ENCODE measurements around the gene PSORS1C1. TPM values are rescaled to one million over a fixed set of nuclear protein-coding genes. Genes with fewer than 3 reads are reported as not detected.
"Not testable (repeated sequence)": the region's sequence is repeated elsewhere in the genome, so short reads cannot be mapped to it uniquely, and the experiment has no call there.

The PSORS1C1 gene
- total and polyA plus RNA-seq, 7 experiments from 2014 or later, result not detected

DNA sequence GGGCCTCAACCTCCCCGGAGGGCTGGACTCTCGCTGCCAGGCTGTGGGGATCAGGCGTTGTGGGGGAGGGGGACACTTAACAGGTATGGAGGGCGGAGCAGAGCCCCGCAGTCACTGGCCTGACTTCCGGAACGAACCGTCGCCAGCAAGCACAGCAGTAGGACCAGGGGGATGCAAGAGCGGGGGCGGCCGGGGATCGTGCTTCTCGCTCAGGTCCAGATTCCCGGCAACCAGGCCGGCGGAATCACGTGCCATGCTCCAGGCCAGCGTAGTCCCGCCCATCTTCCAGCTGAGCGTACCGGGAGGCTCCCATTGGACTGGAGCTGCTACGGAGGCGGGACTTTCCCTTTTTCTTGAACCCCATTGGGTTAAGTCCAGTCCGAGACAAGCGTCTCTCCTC lies 65.9 kb downstream of the PSORS1C1 start:
- H3K27ac Mint-ChIP-seq, result peak overlapping the region in 8 of 9 donors; percentile 29 to 91 (median 64)
- H3K27ac ChIP-seq (ENCODE audit: low read depth, low read length), result peak overlapping the region; percentile 63

DNA sequence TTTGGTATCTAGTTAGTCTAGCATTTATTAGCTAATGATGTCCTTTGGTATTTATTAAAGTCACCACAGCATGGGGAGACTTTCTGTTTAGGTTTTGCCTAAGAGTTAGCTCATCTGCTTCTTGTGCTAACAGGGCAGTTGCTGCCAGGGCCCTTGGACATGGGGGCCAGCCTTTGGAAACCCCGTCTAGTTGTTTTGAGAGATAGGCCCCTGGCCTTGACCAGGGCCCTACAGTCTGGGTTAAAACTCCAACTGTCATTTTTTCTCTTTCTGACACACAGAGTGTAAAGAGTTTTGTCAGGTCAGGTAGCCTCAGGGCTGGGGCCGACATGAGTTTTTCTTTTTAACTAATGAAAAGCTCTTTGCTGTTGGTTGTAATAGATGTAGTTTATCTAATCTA lies 68.7 kb downstream of the PSORS1C1 start:
- H3K27me3 Mint-ChIP-seq; H3K27ac ChIP-seq (ENCODE audit: low read depth, low read length); ATAC-seq; H3K36me3 ChIP-seq (ENCODE audit: control insufficient read depth in 2 of 3, insufficient read depth in 3 of 3, low read length in 3 of 3); H3K4me3 Mint-ChIP-seq; H3K36me3 Mint-ChIP-seq; H3K27me3 ChIP-seq (ENCODE audit: control insufficient read depth in 2 of 2, insufficient read depth in 2 of 2, low read length in 2 of 2); H3K27ac Mint-ChIP-seq; intact Hi-C loops (cut with micrococcal nuclease); DNase-seq; H3K4me3 ChIP-seq (ENCODE audit: low read length); H3K4me1 ChIP-seq (ENCODE audit: control insufficient read depth in 2 of 2, insufficient read depth in 2 of 2, low read length in 2 of 2); H3K9me3 Mint-ChIP-seq; POLR2A ChIA-PET; H3K9me3 ChIP-seq (ENCODE audit: control insufficient read depth in 2 of 3, low read length in 3 of 3); CTCF ChIA-PET: not testable (repeated sequence)
- peaks cover 0 to 22% (median 4%) of the 10 kb centered on the region in 7 donors for H3K4me1 Mint-ChIP-seq

More for the DNA sequence above, 65.9 kb downstream of the PSORS1C1 start:
- intact Hi-C loops (cut with micrococcal nuclease), result loop anchor here in 1 of 2 donors (1.0 kb wide), 1 partner anchor 22 kb away; the partner anchor contains the start of gene TCF19
- H3K4me1 ChIP-seq (ENCODE audit: control insufficient read depth in 2 of 2, insufficient read depth in 2 of 2, low read length in 2 of 2), result peaks cover 0 to 4% of the 10 kb centered on the region in 2 donors
- H3K4me1 Mint-ChIP-seq, result peaks cover 0 to 17% (median 8%) of the 10 kb centered on the region in 7 donors
- peaks cover 0 to 1% (median 0%) of the 10 kb centered on the region in 11 donors for H3K9me3 Mint-ChIP-seq
- no peaks in the 10 kb centered on the region for H3K9me3 ChIP-seq (ENCODE audit: control insufficient read depth in 2 of 3, low read length in 3 of 3)
- H3K36me3 Mint-ChIP-seq, result no peaks in the 10 kb centered on the region
- no peaks in the 10 kb centered on the region for H3K36me3 ChIP-seq (ENCODE audit: control insufficient read depth in 2 of 3, insufficient read depth in 3 of 3, low read length in 3 of 3)
- DNase-seq (peak in 7 of 9 donors; percentile 49 to 69 (median 59)), ATAC-seq (peak; percentile 100)
- H3K27me3 Mint-ChIP-seq, result no peaks in the 10 kb centered on the region
- peak overlapping the region; percentile 69 to 92 (median 83) for H3K4me3 Mint-ChIP-seq
- POLR2A ChIA-PET, result interaction anchor here (0.6 to 2.5 kb wide), 2 partner anchors 17 to 340 kb away, joined by 3 to 13 read pairs; no protein-coding TSS in a partner anchor
- H3K4me3 ChIP-seq (ENCODE audit: low read length), result peak overlapping the region; percentile 64
- no peaks in the 10 kb centered on the region for H3K27me3 ChIP-seq (ENCODE audit: control insufficient read depth in 2 of 2, insufficient read depth in 2 of 2, low read length in 2 of 2)
- CTCF ChIA-PET, result no interaction called here

DNA sequence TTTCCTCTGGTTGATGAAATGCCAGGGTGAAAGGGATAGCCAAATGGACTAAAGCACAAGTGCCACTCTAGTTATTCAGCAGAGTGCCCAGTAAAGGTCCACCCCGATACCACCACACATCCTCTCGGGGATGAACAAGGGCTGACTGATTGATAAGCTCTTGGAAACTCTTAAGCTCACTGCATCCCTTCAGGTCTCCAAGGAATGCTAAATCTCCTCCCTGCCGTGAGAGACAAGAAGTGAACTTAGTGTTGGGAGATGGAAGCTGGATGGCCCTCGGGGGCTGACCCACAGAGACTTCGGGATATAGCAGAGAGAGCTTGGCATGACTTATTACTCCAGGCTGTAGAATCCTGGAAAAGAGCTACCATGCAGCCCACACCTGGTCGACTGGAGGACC lies 69.3 kb downstream of the PSORS1C1 start:
- H3K9me3 Mint-ChIP-seq; H3K4me3 Mint-ChIP-seq; H3K9me3 ChIP-seq (ENCODE audit: control insufficient read depth in 2 of 3, low read length in 3 of 3); DNase-seq; POLR2A ChIA-PET; H3K4me3 ChIP-seq (ENCODE audit: low read length); intact Hi-C loops (cut with micrococcal nuclease); H3K27ac ChIP-seq (ENCODE audit: low read depth, low read length); H3K27me3 ChIP-seq (ENCODE audit: control insufficient read depth in 2 of 2, insufficient read depth in 2 of 2, low read length in 2 of 2); H3K27me3 Mint-ChIP-seq; ATAC-seq; H3K36me3 Mint-ChIP-seq; H3K4me1 ChIP-seq (ENCODE audit: control insufficient read depth in 2 of 2, insufficient read depth in 2 of 2, low read length in 2 of 2); H3K36me3 ChIP-seq (ENCODE audit: control insufficient read depth in 2 of 3, insufficient read depth in 3 of 3, low read length in 3 of 3); H3K27ac Mint-ChIP-seq: not testable (repeated sequence)
- CTCF ChIA-PET, result interaction anchor here (0.6 kb wide), 1 partner anchor 214 kb away, joined by 3 read pairs; no protein-coding TSS in a partner anchor
- peaks cover 0 to 18% (median under 1%) of the 10 kb centered on the region in 7 donors for H3K4me1 Mint-ChIP-seq

DNA sequence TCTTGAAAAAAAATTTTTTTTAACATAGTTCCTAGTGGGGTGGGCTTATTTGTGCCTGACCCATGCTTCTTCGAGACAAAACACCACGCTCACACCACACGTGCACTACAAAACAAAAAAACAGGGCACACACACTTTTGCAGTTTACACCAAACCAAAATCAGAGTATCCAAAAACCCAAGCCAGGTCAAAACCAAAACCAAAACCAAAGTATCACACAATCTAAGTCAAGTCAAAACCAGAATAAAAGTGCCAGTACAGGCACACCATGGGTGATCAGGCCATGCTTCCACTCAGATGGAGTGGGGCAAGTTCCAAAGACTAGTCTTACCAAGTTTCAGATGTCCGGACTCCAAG lies 71.1 kb downstream of the PSORS1C1 start:
- POLR2A ChIA-PET; H3K4me1 ChIP-seq (ENCODE audit: control insufficient read depth in 2 of 2, insufficient read depth in 2 of 2, low read length in 2 of 2): not testable (repeated sequence)

DNA sequence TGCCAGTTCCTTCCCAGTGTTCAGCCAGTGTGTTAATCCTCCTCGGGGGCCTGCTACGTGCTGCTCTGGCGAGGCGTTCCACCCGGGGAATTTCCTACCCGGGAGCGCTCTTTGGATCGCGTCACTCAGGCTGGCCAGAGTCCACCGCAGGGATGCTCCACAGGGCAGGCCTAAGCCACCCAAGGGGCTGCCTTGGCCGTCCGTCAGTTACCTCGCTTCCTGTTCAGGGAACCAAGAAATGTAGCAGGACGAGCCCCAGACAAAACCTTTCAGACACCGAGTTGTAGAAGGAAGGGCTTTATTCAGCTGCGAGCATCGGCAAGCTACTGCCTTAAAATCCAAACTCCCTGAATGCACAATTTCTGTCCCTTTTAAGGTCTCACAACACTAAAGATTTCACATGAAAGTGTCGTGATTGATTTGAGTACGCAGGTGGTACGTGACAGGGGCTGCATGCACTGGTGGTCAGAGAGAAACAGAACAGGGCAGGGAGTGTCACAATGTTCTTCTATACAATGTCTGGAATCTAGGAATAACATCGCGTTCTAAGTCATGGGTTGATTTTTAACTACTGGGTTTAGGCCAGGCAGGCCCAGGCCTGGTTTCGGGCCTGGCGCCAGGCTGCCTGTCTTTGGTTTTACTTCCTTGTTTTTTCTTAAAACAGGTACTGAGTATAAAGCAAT lies 71.6 kb downstream of the PSORS1C1 start:
- Histone ChIP-seq H3K4me3 (ENCODE audit: low read length) (no peak overlapping the region), H3K27ac (ENCODE audit: low read depth, low read length) (no peak overlapping the region), H3K36me3 (ENCODE audit: control insufficient read depth in 2 of 3, insufficient read depth in 3 of 3, low read length in 3 of 3) (no peaks in the 10 kb centered on the region), H3K27me3 (ENCODE audit: control insufficient read depth in 2 of 2, insufficient read depth in 2 of 2, low read length in 2 of 2) (no peaks in the 10 kb centered on the region), H3K9me3 (ENCODE audit: control insufficient read depth in 2 of 3, low read length in 3 of 3) (no peaks in the 10 kb centered on the region), H3K4me1 (ENCODE audit: control insufficient read depth in 2 of 2, insufficient read depth in 2 of 2, low read length in 2 of 2) (no peaks in the 10 kb centered on the region)
- Mint-ChIP-seq H3K4me3 (no peak overlapping the region), H3K9me3 (peaks cover 0 to 1% (median 0%) of the 10 kb centered on the region in 11 donors), H3K36me3 (no peaks in the 10 kb centered on the region), H3K27ac (peak overlapping the region in 1 of 9 donors; percentile 32), H3K27me3 (no peaks in the 10 kb centered on the region), H3K4me1 (peaks cover 0 to 14% (median 0%) of the 10 kb centered on the region in 7 donors)
- no peak for ATAC-seq
- ChIA-PET POLR2A (no interaction called here), CTCF (no interaction called here)
- no peak for DNase-seq
- intact Hi-C loops (cut with micrococcal nuclease), result no loop called here

More for the DNA sequence above, 71.1 kb downstream of the PSORS1C1 start:
- H3K36me3 Mint-ChIP-seq; H3K9me3 Mint-ChIP-seq; ATAC-seq; H3K27ac ChIP-seq (ENCODE audit: low read depth, low read length); H3K36me3 ChIP-seq (ENCODE audit: control insufficient read depth in 2 of 3, insufficient read depth in 3 of 3, low read length in 3 of 3); intact Hi-C loops (cut with micrococcal nuclease); H3K27me3 ChIP-seq (ENCODE audit: control insufficient read depth in 2 of 2, insufficient read depth in 2 of 2, low read length in 2 of 2); H3K4me3 Mint-ChIP-seq; CTCF ChIA-PET; H3K9me3 ChIP-seq (ENCODE audit: control insufficient read depth in 2 of 3, low read length in 3 of 3); H3K27ac Mint-ChIP-seq; H3K4me3 ChIP-seq (ENCODE audit: low read length); DNase-seq; H3K27me3 Mint-ChIP-seq: not testable (repeated sequence)
- H3K4me1 Mint-ChIP-seq, result peaks cover 0 to 14% (median 0%) of the 10 kb centered on the region in 7 donors

DNA sequence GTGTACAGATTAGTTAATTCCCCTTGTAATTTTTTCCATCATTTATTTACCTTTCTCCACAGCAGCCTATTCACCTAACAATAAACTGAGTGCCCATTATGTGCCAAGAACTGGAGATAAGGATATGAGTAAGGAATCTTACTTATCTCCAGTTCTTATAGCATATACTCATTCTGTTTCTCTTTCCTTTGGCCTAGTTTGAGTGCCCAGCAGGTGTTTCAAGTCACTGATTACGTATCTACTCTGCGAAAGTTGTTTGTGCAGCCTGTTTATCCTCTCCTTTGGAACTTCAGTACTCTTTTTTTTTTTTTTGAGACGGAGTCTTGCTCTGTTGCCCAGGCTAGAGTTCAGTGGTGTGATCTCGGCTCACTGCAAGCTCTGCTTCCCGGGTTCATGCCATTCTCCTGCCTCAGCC lies 73.2 kb downstream of the PSORS1C1 start:
- CTCF ChIA-PET, result no interaction called here
- H3K9me3 ChIP-seq (ENCODE audit: control insufficient read depth in 2 of 3, low read length in 3 of 3), result no peaks in the 10 kb centered on the region

DNA sequence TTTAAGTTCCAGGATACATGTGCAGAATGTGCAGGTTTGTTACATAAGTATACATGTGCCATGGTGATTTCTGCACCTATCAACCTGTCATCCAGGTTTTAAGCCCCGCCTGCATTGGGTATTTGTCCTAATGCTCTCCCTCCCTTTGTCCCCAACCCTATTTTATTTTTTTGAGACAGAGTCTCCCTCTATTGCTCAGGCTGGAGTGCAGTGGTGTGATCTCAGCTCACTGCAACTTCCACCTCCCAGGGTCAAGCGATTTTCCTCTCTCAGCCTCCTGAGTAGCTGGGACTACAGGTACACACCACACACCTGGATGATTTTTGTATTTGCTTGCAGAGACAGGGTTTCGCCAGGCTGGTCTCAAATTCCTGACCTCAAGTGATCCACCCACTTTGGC lies 74.6 kb downstream of the PSORS1C1 start:
- H3K27me3 ChIP-seq (ENCODE audit: control insufficient read depth in 2 of 2, insufficient read depth in 2 of 2, low read length in 2 of 2); H3K27me3 Mint-ChIP-seq; H3K4me3 ChIP-seq (ENCODE audit: low read length); H3K4me1 ChIP-seq (ENCODE audit: control insufficient read depth in 2 of 2, insufficient read depth in 2 of 2, low read length in 2 of 2); H3K9me3 Mint-ChIP-seq; intact Hi-C loops (cut with micrococcal nuclease); DNase-seq; H3K36me3 ChIP-seq (ENCODE audit: control insufficient read depth in 2 of 3, insufficient read depth in 3 of 3, low read length in 3 of 3); H3K9me3 ChIP-seq (ENCODE audit: control insufficient read depth in 2 of 3, low read length in 3 of 3); H3K4me3 Mint-ChIP-seq; H3K27ac ChIP-seq (ENCODE audit: low read depth, low read length); POLR2A ChIA-PET; ATAC-seq; H3K27ac Mint-ChIP-seq; H3K36me3 Mint-ChIP-seq: not testable (repeated sequence)
- CTCF ChIA-PET, result interaction anchor here (0.7 kb wide), 1 partner anchor 120 kb away, joined by 4 read pairs; no protein-coding TSS in a partner anchor
- H3K4me1 Mint-ChIP-seq, result peaks cover under 1 to 16% (median 3%) of the 10 kb centered on the region in 7 donors

More for the DNA sequence above, 73.2 kb downstream of the PSORS1C1 start:
- POLR2A ChIA-PET, result no interaction called here
- H3K27ac Mint-ChIP-seq, result no peak overlapping the region
- ATAC-seq, result no peak
- Histone ChIP-seq H3K36me3 (ENCODE audit: control insufficient read depth in 2 of 3, insufficient read depth in 3 of 3, low read length in 3 of 3) (no peaks in the 10 kb centered on the region), H3K4me3 (ENCODE audit: low read length) (no peak overlapping the region), H3K27me3 (ENCODE audit: control insufficient read depth in 2 of 2, insufficient read depth in 2 of 2, low read length in 2 of 2) (no peaks in the 10 kb centered on the region), H3K4me1 (ENCODE audit: control insufficient read depth in 2 of 2, insufficient read depth in 2 of 2, low read length in 2 of 2) (no peaks in the 10 kb centered on the region), H3K27ac (ENCODE audit: low read depth, low read length) (no peak overlapping the region)
- H3K4me3 Mint-ChIP-seq, result no peak overlapping the region
- intact Hi-C loops (cut with micrococcal nuclease), result no loop called here
- no peaks in the 10 kb centered on the region for H3K27me3 Mint-ChIP-seq
- no peak for DNase-seq
- H3K36me3 Mint-ChIP-seq, result no peaks in the 10 kb centered on the region
- peaks cover 0 to 16% (median 0%) of the 10 kb centered on the region in 7 donors for H3K4me1 Mint-ChIP-seq
- H3K9me3 Mint-ChIP-seq, result peaks cover 0 to 1% (median 0%) of the 10 kb centered on the region in 11 donors

Data from naive thymus-derived CD4-positive, alpha-beta T cell (primary cell).